ENCODE data around the gene XXYLT1.

- TF ChIP-seq, protein P1, sequence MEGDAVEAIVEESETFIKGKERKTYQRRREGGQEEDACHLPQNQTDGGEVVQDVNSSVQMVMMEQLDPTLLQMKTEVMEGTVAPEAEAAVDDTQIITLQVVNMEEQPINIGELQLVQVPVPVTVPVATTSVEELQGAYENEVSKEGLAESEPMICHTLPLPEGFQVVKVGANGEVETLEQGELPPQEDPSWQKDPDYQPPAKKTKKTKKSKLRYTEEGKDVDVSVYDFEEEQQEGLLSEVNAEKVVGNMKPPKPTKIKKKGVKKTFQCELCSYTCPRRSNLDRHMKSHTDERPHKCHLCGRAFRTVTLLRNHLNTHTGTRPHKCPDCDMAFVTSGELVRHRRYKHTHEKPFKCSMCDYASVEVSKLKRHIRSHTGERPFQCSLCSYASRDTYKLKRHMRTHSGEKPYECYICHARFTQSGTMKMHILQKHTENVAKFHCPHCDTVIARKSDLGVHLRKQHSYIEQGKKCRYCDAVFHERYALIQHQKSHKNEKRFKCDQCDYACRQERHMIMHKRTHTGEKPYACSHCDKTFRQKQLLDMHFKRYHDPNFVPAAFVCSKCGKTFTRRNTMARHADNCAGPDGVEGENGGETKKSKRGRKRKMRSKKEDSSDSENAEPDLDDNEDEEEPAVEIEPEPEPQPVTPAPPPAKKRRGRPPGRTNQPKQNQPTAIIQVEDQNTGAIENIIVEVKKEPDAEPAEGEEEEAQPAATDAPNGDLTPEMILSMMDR (IDR thresholded peaks at IDR 0.05): no peak
- TF ChIP-seq POLR2AphosphoS5 (IDR thresholded peaks at IDR 0.05) (no peak), POLR2A (IDR thresholded peaks at IDR 0.05) (no peak)
Observed at GRCh38 chr3:195040773-195041520, 230.0 kb downstream of the XXYLT1 start.
